Measurements from ENCODE around the gene CDH13. TPM values are rescaled to one million over a fixed set of nuclear protein-coding genes. Genes with fewer than 3 reads are reported as not detected.

CDH13 gene
- total RNA-seq, 1 experiment from 2014 or later = 49.3 TPM

DNA sequence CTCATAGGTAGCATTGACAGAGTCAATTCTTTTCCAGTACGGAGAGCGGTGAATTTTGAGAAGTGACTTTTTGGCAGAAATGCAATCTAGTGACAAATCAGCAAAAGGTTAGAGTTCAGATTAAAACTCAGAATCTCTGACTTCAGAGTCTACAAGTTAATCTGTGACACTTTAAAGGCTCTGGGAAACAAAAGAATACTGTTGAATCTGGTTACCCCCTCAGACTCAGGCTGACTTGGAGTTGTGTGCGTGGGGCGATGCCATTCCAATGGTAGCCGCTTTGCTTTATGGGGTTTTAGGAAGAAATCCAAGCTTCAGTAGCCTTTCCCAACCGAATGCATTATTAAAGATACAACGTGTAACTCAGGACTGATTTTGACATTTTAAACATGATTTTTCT lies 118.2 kb downstream of the CDH13 start:
- Mint-ChIP-seq H3K4me1 (ENCODE audit: insufficient read depth, unreplicated experiment) (peaks cover 7% of the 10 kb centered on the region), H3K9me3 (ENCODE audit: unreplicated experiment) (no peaks in the 10 kb centered on the region), H3K27ac (ENCODE audit: low read depth, unreplicated experiment) (no peak overlapping the region), H3K36me3 (ENCODE audit: insufficient read depth, unreplicated experiment) (peaks cover 6% of the 10 kb centered on the region), H3K4me3 (ENCODE audit: unreplicated experiment) (no peak overlapping the region), H3K27me3 (ENCODE audit: insufficient read depth, unreplicated experiment) (no peaks in the 10 kb centered on the region)
- TF ChIP-seq, protein P1, sequence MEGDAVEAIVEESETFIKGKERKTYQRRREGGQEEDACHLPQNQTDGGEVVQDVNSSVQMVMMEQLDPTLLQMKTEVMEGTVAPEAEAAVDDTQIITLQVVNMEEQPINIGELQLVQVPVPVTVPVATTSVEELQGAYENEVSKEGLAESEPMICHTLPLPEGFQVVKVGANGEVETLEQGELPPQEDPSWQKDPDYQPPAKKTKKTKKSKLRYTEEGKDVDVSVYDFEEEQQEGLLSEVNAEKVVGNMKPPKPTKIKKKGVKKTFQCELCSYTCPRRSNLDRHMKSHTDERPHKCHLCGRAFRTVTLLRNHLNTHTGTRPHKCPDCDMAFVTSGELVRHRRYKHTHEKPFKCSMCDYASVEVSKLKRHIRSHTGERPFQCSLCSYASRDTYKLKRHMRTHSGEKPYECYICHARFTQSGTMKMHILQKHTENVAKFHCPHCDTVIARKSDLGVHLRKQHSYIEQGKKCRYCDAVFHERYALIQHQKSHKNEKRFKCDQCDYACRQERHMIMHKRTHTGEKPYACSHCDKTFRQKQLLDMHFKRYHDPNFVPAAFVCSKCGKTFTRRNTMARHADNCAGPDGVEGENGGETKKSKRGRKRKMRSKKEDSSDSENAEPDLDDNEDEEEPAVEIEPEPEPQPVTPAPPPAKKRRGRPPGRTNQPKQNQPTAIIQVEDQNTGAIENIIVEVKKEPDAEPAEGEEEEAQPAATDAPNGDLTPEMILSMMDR (IDR thresholded peaks at IDR 0.05; ENCODE audit: unreplicated experiment) = no peak
- intact Hi-C loops (cut with micrococcal nuclease) = no loop called here
- no TSS peak for BruUV-seq (replicated peaks)
- ChIA-PET POLR2A (no interaction called here), CTCF (interaction anchor here (0.6 kb wide), 1 partner anchor 823 kb away, joined by 3 read pairs; no protein-coding TSS in a partner anchor)
- DNase-seq (ENCODE audit: unreplicated experiment) = no peak

DNA sequence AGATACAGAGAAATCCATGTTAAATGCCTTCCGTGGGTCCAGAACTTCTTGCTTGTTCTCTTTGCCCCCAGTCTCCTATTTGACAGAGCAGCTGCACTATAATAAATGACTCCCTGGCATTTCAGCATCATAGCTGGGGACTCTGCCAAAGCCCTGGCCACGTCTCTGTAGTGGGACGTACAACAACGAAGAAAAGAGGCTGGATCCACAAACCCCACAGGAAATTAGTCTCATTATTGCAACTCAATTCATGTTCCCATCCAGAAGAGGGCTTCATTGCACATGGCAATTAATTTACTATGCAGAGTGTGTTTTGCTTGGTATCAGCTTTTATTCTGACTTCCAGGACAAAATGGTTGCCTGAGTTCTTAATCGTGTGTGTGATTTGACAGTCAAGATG lies 121.3 kb downstream of the CDH13 start:
- Mint-ChIP-seq H3K36me3 (ENCODE audit: insufficient read depth, unreplicated experiment) (peaks cover 6% of the 10 kb centered on the region), H3K4me1 (ENCODE audit: insufficient read depth, unreplicated experiment) (no peaks in the 10 kb centered on the region), H3K9me3 (ENCODE audit: unreplicated experiment) (no peaks in the 10 kb centered on the region), H3K4me3 (ENCODE audit: unreplicated experiment) (no peak overlapping the region), H3K27ac (ENCODE audit: low read depth, unreplicated experiment) (no peak overlapping the region), H3K27me3 (ENCODE audit: insufficient read depth, unreplicated experiment) (no peaks in the 10 kb centered on the region)
- DNase-seq (ENCODE audit: unreplicated experiment) = no peak
- ChIA-PET POLR2A (no interaction called here), CTCF (no interaction called here)
- intact Hi-C loops (cut with micrococcal nuclease) = no loop called here
- BruUV-seq (replicated peaks) = no TSS peak
- TF ChIP-seq, protein P1 (IDR thresholded peaks at IDR 0.05; ENCODE audit: unreplicated experiment) = no peak

DNA sequence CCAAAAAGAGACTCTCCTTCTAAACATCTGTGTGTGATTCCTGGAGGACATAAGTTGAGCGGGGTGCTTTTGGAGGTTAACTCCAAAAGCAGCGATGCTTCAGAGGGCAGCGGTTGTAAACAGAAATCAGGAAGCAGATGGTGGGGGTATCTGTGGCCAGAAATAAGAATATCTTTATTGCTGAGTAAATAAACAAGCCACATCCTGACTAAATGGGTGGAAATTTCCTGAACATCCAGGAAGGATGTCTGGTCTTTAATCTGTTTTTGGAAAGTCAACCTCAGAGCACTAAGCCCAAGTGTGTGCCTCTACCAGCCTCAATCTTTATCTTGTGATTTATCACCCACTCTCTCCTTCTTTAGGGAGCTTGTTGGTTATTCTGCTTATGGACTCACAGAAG lies 123.3 kb downstream of the CDH13 start:
- no TSS peak for BruUV-seq (replicated peaks)
- ChIA-PET CTCF (interaction anchor here (0.7 kb wide), 1 partner anchor 18 kb away, joined by 4 read pairs; no protein-coding TSS in a partner anchor), POLR2A (interaction anchor here (0.6 kb wide), 1 partner anchor 10 kb away, joined by 3 read pairs; no protein-coding TSS in a partner anchor)
- Mint-ChIP-seq H3K4me1 (ENCODE audit: insufficient read depth, unreplicated experiment) (no peaks in the 10 kb centered on the region), H3K36me3 (ENCODE audit: insufficient read depth, unreplicated experiment) (peaks cover 6% of the 10 kb centered on the region), H3K27ac (ENCODE audit: low read depth, unreplicated experiment) (no peak overlapping the region), H3K27me3 (ENCODE audit: insufficient read depth, unreplicated experiment) (no peaks in the 10 kb centered on the region), H3K9me3 (ENCODE audit: unreplicated experiment) (no peaks in the 10 kb centered on the region), H3K4me3 (ENCODE audit: unreplicated experiment) (no peak overlapping the region)
- intact Hi-C loops (cut with micrococcal nuclease) = no loop called here
- TF ChIP-seq, protein P1 (IDR thresholded peaks at IDR 0.05; ENCODE audit: unreplicated experiment) = no peak
- DNase-seq (ENCODE audit: unreplicated experiment) = no peak

DNA sequence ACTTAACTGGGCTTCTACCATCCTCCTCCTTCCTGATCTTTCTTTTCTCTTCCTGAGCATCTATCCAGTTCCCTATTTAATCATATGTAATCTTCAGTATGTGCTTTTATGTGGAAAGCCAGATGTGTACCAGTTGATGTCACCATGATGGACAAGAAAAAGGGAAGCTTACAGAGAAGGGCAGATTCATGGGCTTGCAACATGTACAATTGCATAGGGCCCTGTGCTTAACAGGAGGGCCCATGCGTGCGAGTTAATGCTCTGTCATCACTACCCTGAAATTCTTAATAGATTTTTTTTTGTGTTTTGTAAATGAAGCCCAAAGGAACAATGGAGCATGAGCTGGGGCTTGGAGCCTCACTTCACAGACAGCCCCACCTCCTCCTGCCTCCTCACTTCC lies 124.3 kb downstream of the CDH13 start:
- H3K4me1 Mint-ChIP-seq (ENCODE audit: insufficient read depth, unreplicated experiment) = peaks cover 6% of the 10 kb centered on the region
- POLR2A ChIA-PET = no interaction called here
- H3K27me3 Mint-ChIP-seq (ENCODE audit: insufficient read depth, unreplicated experiment) = no peaks in the 10 kb centered on the region
- TF ChIP-seq, protein P1 (IDR thresholded peaks at IDR 0.05; ENCODE audit: unreplicated experiment) = no peak
- DNase-seq (ENCODE audit: unreplicated experiment) = no peak
- no TSS peak for BruUV-seq (replicated peaks)
- no peaks in the 10 kb centered on the region for H3K9me3 Mint-ChIP-seq (ENCODE audit: unreplicated experiment)
- H3K36me3 Mint-ChIP-seq (ENCODE audit: insufficient read depth, unreplicated experiment) = peaks cover 6% of the 10 kb centered on the region
- H3K4me3 Mint-ChIP-seq (ENCODE audit: unreplicated experiment) = no peak overlapping the region
- intact Hi-C loops (cut with micrococcal nuclease) = no loop called here
- no peak overlapping the region for H3K27ac Mint-ChIP-seq (ENCODE audit: low read depth, unreplicated experiment)
- CTCF ChIA-PET = interaction anchor here (0.5 kb wide), 1 partner anchor 495 kb away, joined by 3 read pairs; no protein-coding TSS in a partner anchor

Measured in MCF 10A (cell line).